Fibroblast of lung (primary cell): ENCODE data around the gene SLC8A3.

Source experiments
- EZH2 ChIP-seq: IDR thresholded peaks from 2 replicates; pipeline ENCODE4 v1.5.1; 2012; ENCODE audit warnings: low read length, control low read depth, mild to moderate bottlenecking; ENCODE audit errors: missing control alignments
- TF ChIP-seq, protein P1 (sequence below), 2 donors: IDR thresholded peaks in 1 of 2; conservative IDR thresholded peaks in 1 of 2; 1 replicate in 1 of 2; 2 replicates in 1 of 2; pipeline ENCODE4 v1.5.1; 2011 to 2012; ENCODE audit warnings: low read length in 2 of 2, control low read depth in 1 of 2, inconsistent platforms in 1 of 2, low read depth in 1 of 2, mild to moderate bottlenecking in 1 of 2

DNA sequence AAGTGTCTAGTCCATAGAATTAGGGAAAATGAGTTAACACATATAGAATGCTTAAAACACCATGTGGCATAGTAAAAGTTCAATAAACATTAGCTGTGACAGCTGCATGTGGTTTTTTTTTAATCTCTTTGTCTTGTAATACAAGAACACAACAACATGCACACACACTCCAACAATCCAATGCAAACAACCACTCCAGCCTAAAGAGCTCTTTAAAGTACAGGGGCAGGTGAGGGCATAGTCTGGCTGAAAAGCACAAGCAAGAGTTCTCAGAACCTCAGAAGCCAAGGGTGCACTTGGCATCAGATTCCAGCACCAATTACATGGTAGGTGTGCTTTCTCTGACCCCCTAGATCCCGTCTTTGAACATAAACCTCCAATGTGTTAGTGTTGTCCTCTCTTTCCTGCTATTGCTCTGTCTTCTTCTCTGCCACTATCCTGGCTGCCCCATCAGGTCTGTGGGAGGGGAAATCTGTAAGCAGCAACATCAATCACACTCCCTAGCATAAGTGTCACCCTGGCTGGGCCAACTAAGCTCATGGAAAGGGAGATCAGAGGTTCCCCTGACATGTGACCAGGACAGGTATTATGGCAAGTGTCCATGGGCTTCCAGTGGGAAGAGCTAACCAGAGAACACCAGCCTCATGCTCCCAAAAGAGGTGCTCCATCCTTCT is 91.0 kb downstream of the SLC8A3 start:
- TF ChIP-seq, protein P1, sequence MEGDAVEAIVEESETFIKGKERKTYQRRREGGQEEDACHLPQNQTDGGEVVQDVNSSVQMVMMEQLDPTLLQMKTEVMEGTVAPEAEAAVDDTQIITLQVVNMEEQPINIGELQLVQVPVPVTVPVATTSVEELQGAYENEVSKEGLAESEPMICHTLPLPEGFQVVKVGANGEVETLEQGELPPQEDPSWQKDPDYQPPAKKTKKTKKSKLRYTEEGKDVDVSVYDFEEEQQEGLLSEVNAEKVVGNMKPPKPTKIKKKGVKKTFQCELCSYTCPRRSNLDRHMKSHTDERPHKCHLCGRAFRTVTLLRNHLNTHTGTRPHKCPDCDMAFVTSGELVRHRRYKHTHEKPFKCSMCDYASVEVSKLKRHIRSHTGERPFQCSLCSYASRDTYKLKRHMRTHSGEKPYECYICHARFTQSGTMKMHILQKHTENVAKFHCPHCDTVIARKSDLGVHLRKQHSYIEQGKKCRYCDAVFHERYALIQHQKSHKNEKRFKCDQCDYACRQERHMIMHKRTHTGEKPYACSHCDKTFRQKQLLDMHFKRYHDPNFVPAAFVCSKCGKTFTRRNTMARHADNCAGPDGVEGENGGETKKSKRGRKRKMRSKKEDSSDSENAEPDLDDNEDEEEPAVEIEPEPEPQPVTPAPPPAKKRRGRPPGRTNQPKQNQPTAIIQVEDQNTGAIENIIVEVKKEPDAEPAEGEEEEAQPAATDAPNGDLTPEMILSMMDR (conservative IDR thresholded peaks at IDR 0.05 in 1 of 2, IDR thresholded peaks at IDR 0.05 in 1 of 2; ENCODE audit: low read depth in 1 of 2, low read length in 2 of 2), result no peak
- TF ChIP-seq EZH2, result no peak
